Mucosa of gallbladder (tissue), 1 donor: ENCODE measurements around the gene COL18A1. TPM values are rescaled to one million over a fixed set of nuclear protein-coding genes. Genes with fewer than 3 reads are reported as not detected.
"Not testable (repeated sequence)": the region's sequence is repeated elsewhere in the genome, so short reads cannot be mapped to it uniquely, and the experiment has no call there.

Experiments
- DNase-seq: peaks from one replicate; pipeline ENCODE4 v3.0.0-alpha.2; 2020; ENCODE audit warnings: low spot score
- total RNA-seq: library from RNA; stranded (reverse); gene quantifications from one replicate; pipeline ENCODE4 v1.2.1, GENCODE V29; 2021
- donor health status: DM: no; HTN: no; CAD: no.

The COL18A1 gene
- total RNA-seq, 1 donor from 2014 or later = 172 TPM

DNA sequence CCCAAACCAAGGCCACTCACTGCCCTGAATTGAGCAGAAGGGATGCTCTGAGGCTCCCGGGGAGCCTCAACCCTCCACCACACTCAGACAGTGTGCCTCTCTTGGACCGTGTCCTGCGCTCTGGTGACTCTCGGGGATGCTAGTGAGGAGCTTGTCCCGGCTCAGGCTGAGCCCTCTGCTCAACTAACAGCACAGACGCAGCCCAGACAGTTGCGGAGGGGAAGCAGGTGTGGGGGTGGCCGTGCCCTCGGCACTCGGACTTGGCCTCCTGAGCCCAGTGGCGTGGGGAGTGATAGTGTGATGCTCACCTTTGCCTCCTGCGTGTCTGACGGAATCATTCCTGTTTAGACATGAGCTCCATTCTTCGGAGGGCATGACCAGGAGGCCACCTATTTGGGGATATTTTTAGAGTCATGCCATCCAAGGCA is 152.7 kb downstream of the COL18A1 start:
- no peak for DNase-seq

DNA sequence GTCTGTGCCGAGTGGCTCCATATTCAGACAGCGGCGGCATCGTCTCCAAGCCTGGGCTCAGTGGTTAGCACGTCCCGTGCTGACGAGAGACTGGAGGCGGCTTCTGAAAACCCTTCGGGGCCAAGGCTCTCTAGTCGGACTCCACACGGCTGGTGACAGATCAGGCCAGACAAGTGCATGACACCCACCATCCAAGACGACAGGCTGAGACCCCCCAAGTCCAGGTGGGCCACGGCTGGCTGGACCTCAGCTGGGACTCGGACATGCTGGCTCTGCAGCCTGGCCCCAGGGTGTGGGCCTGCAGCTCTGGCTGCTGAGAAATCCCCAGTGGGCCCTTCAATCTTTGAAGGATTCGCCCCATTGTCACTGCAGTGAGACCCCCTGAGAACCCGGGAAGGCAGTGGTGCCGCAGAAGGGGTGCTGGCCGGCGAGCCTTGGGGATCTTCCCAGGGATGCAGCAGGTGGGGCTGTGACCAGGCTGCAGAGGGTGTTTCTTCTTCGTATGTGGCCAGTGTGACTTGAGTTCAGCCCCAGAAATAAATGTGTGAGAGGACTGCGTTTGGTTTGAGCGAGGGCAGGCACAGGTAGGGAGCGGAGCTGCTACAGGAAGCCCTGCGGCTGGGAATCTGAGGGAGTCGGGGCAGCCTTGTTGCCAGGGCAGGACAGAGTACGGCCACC is 153.2 kb downstream of the COL18A1 start:
- no peak for DNase-seq

DNA sequence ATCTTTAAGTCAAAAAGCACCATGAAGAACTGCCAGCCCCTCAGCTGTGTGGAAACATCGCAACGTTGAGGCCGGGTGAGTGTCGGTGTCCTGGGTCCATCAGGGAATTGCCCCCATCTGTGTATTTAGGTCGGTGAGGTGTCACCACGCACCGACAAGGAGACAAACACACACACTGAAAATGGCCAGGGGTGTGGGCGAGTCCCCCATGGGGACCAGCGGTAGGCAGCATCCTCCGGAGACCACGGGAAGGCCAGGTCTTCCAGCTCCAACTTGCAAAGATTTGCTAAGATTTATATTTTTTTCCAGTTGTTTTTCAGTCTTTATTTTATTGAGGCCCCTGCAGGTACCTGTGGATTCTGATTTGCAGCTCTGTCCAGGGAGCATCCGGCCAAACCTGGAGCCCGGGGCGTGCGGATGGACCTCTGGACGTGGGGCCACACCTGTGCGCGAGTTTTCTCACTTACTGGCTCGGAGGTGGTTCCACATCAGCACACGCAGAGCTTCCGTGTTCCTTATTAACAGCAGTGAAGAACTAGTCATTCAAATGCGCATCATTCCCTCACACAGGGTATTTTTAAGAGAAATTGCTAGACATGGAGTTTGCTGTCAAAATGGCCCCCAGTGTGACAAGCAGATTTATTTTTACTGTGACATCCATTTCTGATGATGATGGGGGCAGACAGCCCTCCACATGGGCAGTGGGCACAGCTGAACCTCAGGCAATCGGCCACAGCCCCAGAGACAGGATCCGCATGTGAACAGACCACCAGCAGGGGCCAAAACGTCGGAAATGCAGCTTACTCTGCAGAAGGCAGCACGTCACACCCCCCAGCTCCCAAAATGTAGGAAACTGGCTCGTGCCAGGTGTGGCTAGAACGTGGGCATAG is 154.5 kb downstream of the COL18A1 start:
- no peak for DNase-seq

DNA sequence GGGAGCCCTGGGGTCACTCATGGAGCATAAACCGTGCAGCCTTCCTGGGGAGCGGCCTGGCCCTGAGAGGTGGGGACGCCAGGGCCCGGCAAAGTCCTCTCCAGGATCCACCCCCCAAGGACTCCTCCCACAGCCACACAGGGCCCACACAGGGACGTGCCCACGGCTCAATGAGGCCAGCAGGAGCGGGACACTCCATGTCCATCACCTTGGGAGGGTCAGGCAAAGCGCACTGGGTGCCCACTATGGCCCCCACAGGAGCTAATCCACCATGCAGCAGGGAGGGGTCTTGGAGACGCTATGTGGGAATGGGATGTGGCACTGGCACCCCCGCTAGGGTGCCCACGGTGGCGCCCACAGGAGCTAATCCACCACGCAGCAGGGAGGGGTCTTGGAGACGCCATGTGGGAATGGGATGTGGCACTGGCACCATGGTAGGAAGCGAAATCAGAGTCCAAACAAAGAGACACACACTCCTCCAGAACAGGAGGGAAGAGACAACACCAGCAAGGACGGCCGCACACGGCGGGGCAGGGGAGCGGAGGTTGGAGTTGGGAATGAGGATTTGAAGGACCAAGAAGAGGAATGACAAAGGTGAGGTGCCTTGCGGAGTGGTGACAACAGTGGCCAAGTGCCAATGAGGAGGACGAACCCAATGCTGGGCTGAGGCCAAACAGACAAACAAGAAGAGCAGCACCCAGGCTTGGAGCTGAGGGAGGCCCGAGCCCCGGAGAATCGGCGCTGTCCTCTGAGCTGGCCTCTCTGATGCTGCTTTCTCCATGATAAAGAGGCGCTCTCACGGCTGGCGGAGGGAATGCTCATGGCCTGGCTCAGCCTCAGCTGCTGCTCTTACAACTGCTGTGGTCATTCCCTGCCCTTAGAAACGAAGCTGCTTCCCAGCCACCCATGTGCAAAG is 155.4 kb downstream of the COL18A1 start:
- no peak for DNase-seq

DNA sequence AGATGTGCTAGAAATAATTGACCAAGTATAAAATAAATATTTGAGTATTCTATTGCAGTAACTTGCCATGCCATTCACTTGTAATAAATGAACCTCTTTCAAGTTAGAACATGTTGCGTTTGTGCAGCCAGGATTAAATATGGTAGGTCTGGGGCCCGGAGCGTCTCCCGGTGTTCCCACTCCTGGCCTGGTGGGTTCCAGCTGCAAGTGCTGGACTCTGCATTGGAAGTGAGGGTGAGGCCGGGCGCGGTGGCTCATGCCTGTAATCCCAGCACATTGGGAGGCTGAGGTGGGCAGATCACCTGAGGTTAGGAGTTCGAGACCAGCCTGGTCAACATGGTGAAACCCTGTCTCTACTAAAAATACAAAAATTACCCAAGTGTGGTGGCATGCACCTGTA is 156.3 kb downstream of the COL18A1 start:
- not testable (repeated sequence) for DNase-seq

DNA sequence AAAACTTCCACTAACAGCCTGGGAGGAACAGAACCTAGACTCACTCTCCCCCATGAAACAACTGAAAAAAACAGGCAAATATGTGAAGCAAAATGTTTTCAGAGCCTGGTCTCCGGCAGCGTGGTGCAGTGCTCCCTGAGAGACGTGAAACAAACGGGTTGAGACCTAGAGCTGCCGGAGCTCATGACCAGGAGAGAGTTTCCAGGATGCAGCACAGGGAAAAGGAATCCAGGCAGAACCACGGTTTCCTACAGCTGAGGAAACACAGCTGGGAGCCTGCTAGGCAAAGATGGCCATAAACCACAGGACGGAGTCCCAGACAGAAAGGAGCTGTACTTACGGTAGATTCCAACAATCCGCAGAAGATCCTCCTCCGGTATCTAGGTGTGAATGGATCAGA is 157.4 kb downstream of the COL18A1 start:
- no peak for DNase-seq

DNA sequence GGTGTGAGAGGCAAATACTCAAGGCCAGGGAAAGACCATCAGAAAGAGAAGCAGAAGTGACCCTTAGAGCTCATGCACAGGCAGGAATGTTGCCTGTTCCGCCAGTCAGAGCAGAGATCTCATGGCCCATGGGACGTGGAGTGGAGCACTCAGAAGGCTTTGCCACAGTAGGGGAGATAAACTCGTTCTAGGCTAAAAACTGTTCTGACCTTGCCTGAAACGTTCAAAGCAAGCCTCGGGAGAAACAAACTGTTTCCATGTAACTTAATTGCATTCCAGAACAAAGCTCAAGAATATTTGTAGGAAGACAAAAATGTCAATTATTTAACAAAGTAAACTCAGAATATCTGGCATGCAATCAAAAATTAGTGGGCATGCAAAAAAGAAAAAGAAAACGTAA is 158.0 kb downstream of the COL18A1 start:
- no peak for DNase-seq

Other genes starting within 250 kb of the COL18A1 start
- gene POFUT2, start 117.3 kb upstream of the COL18A1 start, total RNA-seq = 42.7 TPM
- 7.0 TPM for gene SLC19A1, start 137.3 kb downstream of the COL18A1 start, total RNA-seq
- gene PCBP3, start 238.6 kb downstream of the COL18A1 start, total RNA-seq = 2.1 TPM